OCI-LY1 (cell line): ENCODE data around the gene PLEKHA8.

ENCODE experiments used
- H2AFZ ChIP-seq: fragments of 200-600 bp; sonication (generic), shearing (Covaris generic); 2 replicates; pipeline ENCODE4 v1.6.0; 2014; ENCODE audit warnings: antibody characterized with exemption, mild to moderate bottlenecking, low read length
- H3F3A ChIP-seq: fragments of 200-600 bp; sonication (generic), shearing (Covaris generic); 2 replicates; pipeline ENCODE4 v1.6.0; 2014; ENCODE audit warnings: mild to moderate bottlenecking, antibody characterized with exemption, low read length, moderate library complexity; ENCODE audit not compliant: insufficient read depth
- H3K27ac ChIP-seq: fragments of 200-600 bp; sonication (generic); 2 replicates; pipeline ENCODE4 v1.5.1; 2014; ENCODE audit warnings: low read length, mixed run types, mild to moderate bottlenecking, low read depth; ENCODE audit not compliant: poor library complexity, severe bottlenecking
- H3K27me3 ChIP-seq: fragments of 200-600 bp; sonication (generic); 2 replicates; pipeline ENCODE4 v1.6.0; 2014; ENCODE audit warnings: antibody characterized with exemption, mild to moderate bottlenecking, low read length, moderate library complexity; ENCODE audit not compliant: insufficient read depth
- H3K36me3 ChIP-seq: fragments of 200-600 bp; sonication (generic); 2 replicates; pipeline ENCODE4 v1.6.1; 2014; ENCODE audit warnings: mild to moderate bottlenecking, antibody characterized with exemption, low read length, moderate library complexity, mixed read lengths; ENCODE audit not compliant: insufficient read depth
- H3K4me1 ChIP-seq: fragments of 200-600 bp; sonication (generic); 2 replicates; pipeline ENCODE4 v1.5.1; 2014; ENCODE audit warnings: mild to moderate bottlenecking, low read length, moderate library complexity; ENCODE audit not compliant: insufficient read depth, severe bottlenecking
- H3K4me2 ChIP-seq: fragments of 200-600 bp; sonication (generic), shearing (Covaris generic); 2 replicates; pipeline ENCODE4 v1.6.1; 2014; ENCODE audit warnings: low read length
- H3K4me3 ChIP-seq: fragments of 200-600 bp; sonication (generic); 2 replicates; pipeline ENCODE4 v1.5.1; 2014; ENCODE audit warnings: low read length, low read depth, mild to moderate bottlenecking, mixed read lengths; ENCODE audit not compliant: poor library complexity, severe bottlenecking
- H3K79me2 ChIP-seq: fragments of 200-600 bp; shearing (Covaris generic); 2 replicates; pipeline ENCODE4 v1.6.1; 2016; ENCODE audit warnings: mixed run types, low read length, mixed read lengths; ENCODE audit not compliant: insufficient read depth
- H3K9ac ChIP-seq: fragments of 200-600 bp; sonication (generic), shearing (Covaris generic); 2 replicates; pipeline ENCODE4 v1.6.1; 2014; ENCODE audit warnings: mild to moderate bottlenecking, low read length, mixed read lengths
- H3K9me2 ChIP-seq: fragments of 200-600 bp; sonication (generic), shearing (Covaris generic); 2 replicates; pipeline ENCODE4 v1.6.1; 2014; ENCODE audit warnings: low read depth, mild to moderate bottlenecking, low read length, mixed read lengths
- H3K9me3 ChIP-seq: fragments of 200-600 bp; shearing (Covaris generic); 2 replicates; pipeline ENCODE4 v1.6.1; 2014; ENCODE audit warnings: low read length, mixed read lengths
- H4K20me1 ChIP-seq: fragments of 200-600 bp; sonication (generic), shearing (Covaris generic); 2 replicates; pipeline ENCODE4 v1.6.0; 2016; ENCODE audit warnings: mild to moderate bottlenecking, low read length; ENCODE audit not compliant: insufficient read depth
- CTCF ChIP-seq: fragments of 200-600 bp; sonication (generic), shearing (Covaris generic); IDR thresholded peaks from 2 replicates; pipeline ENCODE4 v1.5.1; 2017; ENCODE audit warnings: mild to moderate bottlenecking, antibody characterized with exemption, low read length, moderate library complexity, mixed read lengths
- EZH2 ChIP-seq: fragments of 200-600 bp; sonication (generic), shearing (Covaris generic); IDR thresholded peaks from 2 replicates; pipeline ENCODE4 v1.8.0; 2017; ENCODE audit warnings: borderline replicate concordance, mixed run types, mild to moderate bottlenecking, antibody characterized with exemption, low read length, moderate library complexity, mixed read lengths

PLEKHA8 gene

GRCh38 chr7:30003098-30003497 is 25.1 kb upstream of the PLEKHA8 start:
- Histone ChIP-seq H3K4me2 (no peak overlapping the region), H4K20me1 (no peaks in the 10 kb centered on the region), H3K4me3 (no peak overlapping the region), H3K36me3 (no peaks in the 10 kb centered on the region; the same call in 1 of the 2 replicates), H3K79me2 (no peaks in the 10 kb centered on the region), H3K9ac (no peak overlapping the region), H3K9me3 (no peaks in the 10 kb centered on the region), H3K27ac (no peak overlapping the region), H2AFZ (no peak overlapping the region), H3K9me2 (no peaks in the 10 kb centered on the region), H3K27me3 (no peaks in the 10 kb centered on the region), H3F3A (no peaks in the 10 kb centered on the region), H3K4me1 (peaks cover 4% of the 10 kb centered on the region)
- TF ChIP-seq EZH2 (no peak), CTCF (no peak)

GRCh38 chr7:30005464-30005863 is 22.7 kb upstream of the PLEKHA8 start:
- Histone ChIP-seq H3K4me1 (peaks cover 3% of the 10 kb centered on the region), H3F3A (no peaks in the 10 kb centered on the region), H3K79me2 (no peaks in the 10 kb centered on the region), H3K4me2 (no peak overlapping the region), H2AFZ (no peak overlapping the region), H3K36me3 (no peaks in the 10 kb centered on the region), H3K27ac (no peak overlapping the region), H3K9me2 (no peaks in the 10 kb centered on the region), H3K9ac (no peak overlapping the region), H4K20me1 (no peaks in the 10 kb centered on the region), H3K4me3 (no peak overlapping the region), H3K27me3 (no peaks in the 10 kb centered on the region), H3K9me3 (no peaks in the 10 kb centered on the region)
- TF ChIP-seq EZH2: no peak
- no peak for TF ChIP-seq CTCF

GRCh38 chr7:30010021-30010420 is 18.2 kb upstream of the PLEKHA8 start:
- Histone ChIP-seq H3K27ac (no peak overlapping the region), H3F3A (no peaks in the 10 kb centered on the region), H3K9me3 (no peaks in the 10 kb centered on the region), H3K9me2 (no peaks in the 10 kb centered on the region), H3K9ac (no peak overlapping the region), H2AFZ (no peak overlapping the region), H4K20me1 (no peaks in the 10 kb centered on the region), H3K4me1 (no peaks in the 10 kb centered on the region), H3K4me2 (no peak overlapping the region), H3K79me2 (no peaks in the 10 kb centered on the region), H3K4me3 (no peak overlapping the region), H3K27me3 (no peaks in the 10 kb centered on the region), H3K36me3 (peaks cover 15% of the 10 kb centered on the region)
- no peak for TF ChIP-seq EZH2
- TF ChIP-seq CTCF: no peak
